ENCODE measurements around the gene ZBTB25.

ZBTB25 gene

GRCh38 chr14:64503434-64504309 lies at the start of gene ZBTB25:
TSS of gene ZBTB25 (minus strand) at chr14:64503838. CDS start at chr14:64490533, 13,305 bp downstream.
- TF ChIP-seq CTCF (IDR thresholded peaks at IDR 0.05; ENCODE audit: insufficient read depth, missing control alignments): no peak
- peak; percentile 33 for DNase-seq (ENCODE audit: insufficient read length, low spot score)
- FAIRE-seq: no peak

- no peak for TF ChIP-seq CTCF (IDR thresholded peaks at IDR 0.05; ENCODE audit: insufficient read depth, missing control alignments)
- DNase-seq (ENCODE audit: insufficient read length, low spot score) (no peak), FAIRE-seq (no peak)
Observed at GRCh38 chr14:64550621-64551333, 47.1 kb upstream of the ZBTB25 start.

- TF ChIP-seq CTCF (IDR thresholded peaks at IDR 0.05; ENCODE audit: insufficient read depth, missing control alignments): no peak
- DNase-seq (ENCODE audit: insufficient read length, low spot score): no peak
- FAIRE-seq: no peak
Observed at GRCh38 chr14:64549791-64550620, 46.4 kb upstream of the ZBTB25 start, which contains the start of gene PPP1R36. TSS of gene PPP1R36 (plus strand) at chr14:64549961. CDS start at chr14:64549998, 37 bp downstream.

- DNase-seq (ENCODE audit: insufficient read length, low spot score) (no peak), FAIRE-seq (no peak)
- no peak for TF ChIP-seq CTCF (IDR thresholded peaks at IDR 0.05; ENCODE audit: insufficient read depth, missing control alignments)
Observed at GRCh38 chr14:64549016-64549415, 45.4 kb upstream of the ZBTB25 start.

- FAIRE-seq (no peak), DNase-seq (ENCODE audit: insufficient read length, low spot score) (no peak)
- no peak for TF ChIP-seq CTCF (IDR thresholded peaks at IDR 0.05; ENCODE audit: insufficient read depth, missing control alignments)
Observed at GRCh38 chr14:64544607-64545312, 41.1 kb upstream of the ZBTB25 start.

GRCh38 chr14:64542836-64543201 lies 39.2 kb upstream of the ZBTB25 start:
- FAIRE-seq (no peak), DNase-seq (ENCODE audit: insufficient read length, low spot score) (no peak)
- no peak for TF ChIP-seq CTCF (IDR thresholded peaks at IDR 0.05; ENCODE audit: insufficient read depth, missing control alignments)
